AG08396 (cell line): ENCODE data around the gene NOS1AP.
"Not testable (repeated sequence)": the region's sequence is repeated elsewhere in the genome, so short reads cannot be mapped to it uniquely, and the experiment has no call there.

ENCODE experiments used
- DNase-seq: peaks from one replicate; pipeline ENCODE4 v3.0.0; 2012; ENCODE audit warnings: low spot score, mixed read lengths

NOS1AP gene

GRCh38 chr1:162195567-162195966 is 126.1 kb downstream of the NOS1AP start:
- no peak for DNase-seq

GRCh38 chr1:162196387-162196786 is 126.9 kb downstream of the NOS1AP start:
- DNase-seq, result no peak

DNA sequence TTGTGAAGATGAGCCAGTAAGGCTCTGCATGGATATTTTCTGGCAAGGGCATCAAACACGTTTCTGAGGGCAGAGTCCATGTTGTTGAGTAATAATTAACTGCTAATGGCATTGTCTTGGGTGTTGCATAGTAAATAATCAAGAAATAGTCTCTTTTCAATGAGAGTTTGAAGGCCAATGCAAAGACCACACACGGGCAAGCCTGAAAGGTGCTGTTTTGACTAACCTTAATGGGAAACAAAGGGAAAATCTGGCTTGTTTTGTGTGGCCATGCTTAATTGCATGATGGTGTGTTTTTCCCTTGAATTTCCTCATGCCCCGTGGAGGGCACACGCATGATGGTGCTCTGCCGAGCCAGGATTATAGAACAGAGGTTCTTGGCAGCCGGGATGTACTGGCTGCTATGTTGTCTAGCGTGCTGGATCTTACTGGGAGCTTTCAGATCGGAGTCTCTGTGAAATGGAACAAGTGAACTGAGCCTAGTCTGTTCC is 127.6 kb downstream of the NOS1AP start:
- no peak for DNase-seq

GRCh38 chr1:162197615-162198421 is 128.3 kb downstream of the NOS1AP start:
- no peak for DNase-seq

- DNase-seq, result no peak
These were observed 130.8 kb downstream of the NOS1AP start for GRCh38 chr1:162200096-162200847.

- not testable (repeated sequence) for DNase-seq
These were observed 131.6 kb downstream of the NOS1AP start for GRCh38 chr1:162201062-162201461.

DNA sequence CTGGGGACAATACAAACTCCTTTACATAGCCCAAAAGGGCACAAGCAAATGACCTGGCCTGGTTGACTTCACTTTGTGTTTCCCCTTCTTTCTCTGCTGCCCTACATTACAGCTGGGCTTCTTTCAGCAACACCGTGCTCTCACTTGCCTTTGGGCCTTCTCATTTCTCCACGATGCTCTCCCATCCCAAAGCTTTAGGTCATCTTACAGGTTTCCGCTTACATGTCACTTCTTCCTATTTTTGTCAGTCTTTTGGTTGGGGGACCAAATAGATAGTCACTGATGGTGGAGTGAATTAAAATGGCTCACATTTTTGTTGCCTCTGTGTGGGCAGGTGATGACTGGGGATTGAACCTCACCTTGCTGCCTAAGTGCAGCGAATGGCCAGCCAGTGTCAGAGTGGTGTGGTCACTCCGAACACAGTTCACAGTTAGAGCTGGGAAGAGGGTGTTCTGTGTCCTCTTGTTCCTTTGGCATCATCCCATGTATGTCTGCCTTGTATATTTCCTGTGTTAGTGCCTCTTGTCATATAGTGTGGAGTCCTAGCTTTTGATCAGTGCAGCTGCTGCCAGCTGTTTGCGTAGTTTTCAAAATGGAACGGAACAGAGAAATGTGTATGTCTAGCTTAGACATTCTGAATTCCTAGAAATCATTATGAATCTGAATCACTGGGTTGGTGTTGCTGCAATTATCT is 134.8 kb downstream of the NOS1AP start:
- DNase-seq, result no peak

GRCh38 chr1:162204823-162205155 is 135.3 kb downstream of the NOS1AP start:
- DNase-seq, result no peak

DNA sequence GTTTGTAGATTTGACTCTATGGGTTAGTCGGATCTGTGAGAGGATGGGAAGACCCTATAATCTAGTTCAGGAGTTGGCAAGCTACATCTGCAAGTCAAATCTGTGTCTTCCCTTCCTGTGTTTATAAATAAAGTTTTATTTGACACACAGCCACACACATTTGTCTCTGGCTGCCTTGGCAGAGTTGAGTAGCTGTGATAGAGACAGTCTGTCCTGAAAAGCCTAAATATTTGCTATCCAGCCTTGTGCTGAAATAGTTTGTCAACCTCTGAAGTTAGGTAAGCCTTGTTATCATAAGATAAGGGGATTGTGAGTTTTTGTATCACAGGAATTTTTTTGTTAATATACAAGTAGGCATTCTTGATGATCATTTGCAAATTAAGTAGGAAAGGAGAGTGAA is 136.8 kb downstream of the NOS1AP start:
- no peak for DNase-seq

GRCh38 chr1:162206749-162207635 is 137.5 kb downstream of the NOS1AP start:
- no peak for DNase-seq

DNA sequence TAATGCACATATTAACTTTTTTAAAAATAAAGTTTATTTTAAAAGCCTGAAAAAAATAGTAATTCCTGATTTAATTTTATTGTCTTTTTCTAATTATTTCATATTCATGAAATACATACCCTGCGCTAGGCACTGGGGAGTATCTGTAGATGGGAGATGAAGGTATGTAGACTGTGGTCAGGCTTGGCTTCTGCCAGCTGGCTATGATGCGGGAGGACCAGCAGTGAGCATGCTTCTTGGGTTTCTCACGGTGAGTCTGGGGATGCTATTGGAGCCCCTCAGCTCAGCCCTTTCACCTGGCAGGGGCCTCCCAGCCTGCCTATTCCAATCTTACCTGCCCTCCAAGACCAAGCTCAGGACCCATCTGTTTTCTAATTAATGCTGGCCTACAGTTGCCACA is 138.4 kb downstream of the NOS1AP start:
- no peak for DNase-seq

DNA sequence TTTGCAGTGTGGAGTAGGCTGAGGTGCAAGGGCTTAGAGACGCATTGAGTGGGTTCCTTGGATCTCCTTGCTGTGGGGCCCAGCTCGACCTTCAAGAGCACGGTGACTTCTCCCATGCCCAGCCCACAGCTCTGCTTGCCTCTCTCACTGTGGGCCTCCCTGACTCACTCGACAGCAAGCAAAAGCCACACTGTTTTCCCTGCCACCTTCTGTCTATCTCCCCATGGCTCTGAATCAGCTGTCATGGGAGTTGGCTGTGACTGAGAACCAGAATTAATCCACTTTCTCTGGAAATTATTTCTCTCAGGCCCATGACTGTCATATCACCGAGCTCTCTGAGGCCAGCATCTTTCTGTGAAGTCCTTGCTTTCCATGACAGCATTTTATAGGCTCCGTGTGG is 140.7 kb downstream of the NOS1AP start:
- DNase-seq, result no peak

DNA sequence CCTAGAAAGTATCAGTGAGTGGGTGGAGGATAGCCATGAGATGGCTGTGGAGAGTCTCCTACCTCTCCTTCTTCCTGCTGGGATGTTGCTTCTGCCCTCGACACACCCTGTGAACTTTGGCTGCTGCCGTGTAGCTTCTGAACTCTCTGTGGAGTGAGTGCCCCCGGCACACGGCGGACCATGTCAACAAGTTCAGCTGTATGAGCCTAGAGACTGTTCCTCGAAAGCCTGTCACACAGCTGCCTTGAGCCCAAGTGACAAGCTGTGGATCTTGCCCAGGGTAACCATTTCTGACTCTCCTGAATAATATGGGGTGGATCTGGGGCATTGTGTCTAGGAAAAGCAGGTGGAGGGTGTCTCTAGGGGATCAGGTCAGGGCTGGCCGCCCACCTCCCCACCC is 143.2 kb downstream of the NOS1AP start:
- no peak for DNase-seq

DNA sequence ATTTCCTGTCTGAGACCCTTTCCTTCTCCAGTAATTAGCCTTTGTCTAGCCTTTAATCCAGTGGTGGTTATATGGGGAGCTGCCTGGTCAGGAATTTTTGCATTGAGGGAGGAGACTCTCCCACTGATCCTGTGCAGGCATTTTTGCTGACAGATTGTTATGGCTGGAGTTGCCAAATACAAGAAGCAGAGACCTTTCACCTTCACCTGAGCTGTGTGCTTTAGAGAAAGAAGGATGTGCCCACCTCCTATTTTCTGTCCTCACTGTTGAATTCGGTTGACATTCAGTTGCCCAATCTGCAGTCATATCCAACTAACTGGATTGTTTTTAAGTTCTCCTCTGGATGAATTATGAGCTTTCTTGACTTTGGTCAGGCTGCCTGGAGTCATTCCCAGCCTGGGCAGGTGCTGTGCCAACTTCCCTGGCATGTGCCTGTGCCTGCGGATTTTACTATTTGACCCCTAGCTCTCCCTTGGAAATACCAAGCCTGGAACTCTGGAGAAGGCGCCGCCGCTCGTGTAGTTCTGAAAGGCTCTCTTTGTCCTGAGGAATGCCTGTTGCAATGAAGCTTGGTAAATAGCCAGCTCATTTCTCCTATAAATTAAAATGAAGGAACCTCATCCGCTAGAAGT is 143.9 kb downstream of the NOS1AP start:
- DNase-seq, result no peak

DNA sequence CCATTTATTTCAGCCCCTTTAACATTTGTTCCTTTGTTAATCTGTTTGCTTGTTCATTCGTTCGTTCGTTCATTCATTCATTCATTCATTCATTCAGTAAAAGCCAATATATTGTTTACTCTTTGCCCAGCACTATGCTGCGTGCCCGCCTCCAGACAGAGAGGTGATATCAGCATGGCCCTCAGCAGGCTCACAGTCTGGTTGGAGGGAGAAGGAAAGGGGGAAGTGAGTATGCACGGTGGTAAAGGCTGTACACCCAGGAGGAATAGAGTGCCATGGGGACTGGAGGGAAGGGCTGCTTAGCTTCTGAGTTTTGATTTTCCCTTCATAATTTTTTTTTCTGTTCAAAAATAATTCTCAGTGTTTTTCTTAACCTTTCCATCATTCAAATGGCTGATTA is 144.7 kb downstream of the NOS1AP start:
- DNase-seq, result no peak

DNA sequence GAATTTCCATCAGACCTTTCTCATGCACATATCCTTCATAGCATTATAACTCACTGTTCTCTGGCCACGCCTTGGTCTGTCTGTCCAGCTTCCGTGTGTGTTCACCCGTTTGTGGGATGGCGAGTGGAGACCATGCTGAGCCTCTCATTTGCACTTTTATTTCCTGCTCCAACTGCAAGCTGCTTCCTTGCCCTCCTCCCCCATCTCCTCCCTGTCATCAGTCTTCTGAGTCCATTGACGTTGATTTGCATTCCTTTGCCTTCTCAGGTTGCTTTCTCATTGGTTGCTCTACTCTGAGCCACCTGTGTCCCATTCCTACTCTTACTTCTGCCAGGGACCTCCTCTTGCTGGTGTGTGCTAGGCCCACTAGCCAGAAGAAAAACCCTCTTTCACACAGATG is 146.4 kb downstream of the NOS1AP start:
- DNase-seq, result no peak

DNA sequence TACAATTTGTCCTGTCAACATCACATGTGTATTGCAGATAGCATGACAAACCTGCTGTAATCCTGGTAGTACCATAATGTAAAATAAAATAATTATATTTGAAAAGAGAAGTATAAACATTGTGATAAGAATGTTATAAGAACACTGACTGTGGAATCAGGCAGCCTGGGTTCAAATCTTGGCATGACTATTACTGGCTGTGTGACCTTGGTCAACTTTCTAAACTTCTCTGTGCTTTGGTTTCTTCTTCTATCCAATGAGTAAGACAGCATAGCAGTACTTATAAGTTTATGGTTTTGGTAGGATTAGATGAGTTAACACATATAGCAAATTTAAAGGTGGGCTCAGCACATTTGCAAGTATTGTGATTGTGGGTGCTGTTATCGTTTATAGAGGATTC is 147.1 kb downstream of the NOS1AP start:
- DNase-seq, result no peak

GRCh38 chr1:162217706-162218105 is 148.2 kb downstream of the NOS1AP start:
- DNase-seq, result no peak

DNA sequence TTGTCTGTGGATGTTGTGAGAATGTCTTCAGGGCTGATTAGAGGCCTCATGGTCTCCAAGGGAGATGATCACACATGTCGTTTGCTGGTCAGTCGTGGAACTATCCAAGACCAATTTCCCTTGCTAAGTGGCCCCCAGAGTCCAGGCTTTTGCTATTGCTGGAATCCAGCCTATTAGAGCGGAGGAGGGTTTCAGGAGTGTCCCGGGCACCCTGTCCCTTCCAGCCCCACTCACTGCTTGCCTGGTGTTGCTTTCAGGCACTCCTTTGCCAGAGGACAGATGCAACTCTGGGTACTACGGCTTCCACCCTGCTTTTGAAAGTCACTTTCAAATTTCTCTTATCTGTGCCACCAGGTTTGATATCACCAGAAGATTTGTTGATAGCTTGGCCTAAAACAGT is 149.1 kb downstream of the NOS1AP start:
- no peak for DNase-seq

GRCh38 chr1:162218975-162219374 is 149.5 kb downstream of the NOS1AP start:
- no peak for DNase-seq

- DNase-seq, result no peak
These were observed 150.0 kb downstream of the NOS1AP start for GRCh38 chr1:162219461-162219860.
